Middle frontal gyrus (tissue), 1 donor: ENCODE data around the gene FHIT.
"Not testable (repeated sequence)": the region's sequence is repeated elsewhere in the genome, so short reads cannot be mapped to it uniquely, and the experiment has no call there.

Source experiments
- DNase-seq: peaks from one replicate; pipeline ENCODE4 v3.0.0-alpha.2; 2015; ENCODE audit warnings: low spot score; ENCODE audit errors: extremely low spot score

The FHIT gene

GRCh38 chr3:60728006-60728405, 523.2 kb downstream of the FHIT start:
- no peak for DNase-seq

- no peak for DNase-seq
Measured at GRCh38 chr3:60720736-60721135, 530.5 kb downstream of the FHIT start.

- no peak for DNase-seq
Measured at GRCh38 chr3:60716573-60716972, 534.7 kb downstream of the FHIT start.

GRCh38 chr3:60708191-60708975, 542.9 kb downstream of the FHIT start:
- no peak for DNase-seq

DNA sequence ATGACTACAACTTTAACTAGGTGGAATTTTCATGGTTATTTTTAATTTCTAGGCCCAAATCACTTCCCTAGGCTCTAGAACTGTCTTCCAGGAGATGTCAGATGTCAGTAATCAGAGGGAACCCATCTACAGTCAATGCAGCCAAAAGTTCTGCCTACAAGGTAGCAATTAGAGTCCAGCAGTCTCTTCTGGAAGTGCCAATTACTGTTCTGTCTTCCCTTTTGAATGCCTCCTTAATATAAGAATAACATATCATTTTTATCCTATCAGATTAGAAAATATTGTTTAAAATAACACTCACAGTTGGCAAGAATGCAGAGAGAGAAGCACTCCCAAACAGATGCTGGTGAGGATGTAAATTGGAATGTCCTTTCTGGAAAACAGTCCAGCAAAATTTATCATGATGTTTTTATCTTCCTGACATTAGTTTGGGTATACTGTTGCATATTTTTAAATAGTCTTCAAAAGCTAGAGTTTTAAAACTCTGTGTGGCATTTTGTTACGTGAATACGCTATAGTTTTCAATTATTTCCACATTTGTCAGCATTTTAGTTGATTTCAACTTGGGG, 543.7 kb downstream of the FHIT start:
- DNase-seq: no peak

- DNase-seq: no peak
Measured at GRCh38 chr3:60703956-60704736, 547.1 kb downstream of the FHIT start.

- no peak for DNase-seq
Measured at GRCh38 chr3:60703008-60703407, 548.2 kb downstream of the FHIT start.

DNA sequence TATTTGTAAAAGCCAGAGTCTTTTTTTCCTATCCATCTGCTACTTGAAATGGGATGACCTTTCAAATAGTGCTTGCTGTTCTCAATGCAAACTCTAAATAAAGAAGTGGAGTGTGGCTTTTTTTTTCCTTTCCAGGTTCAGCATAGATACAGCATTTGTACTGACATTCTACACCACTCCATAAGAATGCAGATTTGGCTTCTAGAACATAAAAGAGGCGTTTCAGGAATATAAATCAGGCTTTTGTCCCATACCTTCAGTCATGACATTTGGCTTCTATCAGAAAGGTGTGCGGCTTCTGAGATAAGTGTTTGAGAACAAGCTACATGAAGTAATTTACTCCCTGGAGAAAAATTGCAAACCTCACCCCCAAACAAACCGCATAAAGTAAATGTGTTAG, 553.1 kb downstream of the FHIT start:
- no peak for DNase-seq

- no peak for DNase-seq
Measured at GRCh38 chr3:60697132-60697531, 554.1 kb downstream of the FHIT start.

DNA sequence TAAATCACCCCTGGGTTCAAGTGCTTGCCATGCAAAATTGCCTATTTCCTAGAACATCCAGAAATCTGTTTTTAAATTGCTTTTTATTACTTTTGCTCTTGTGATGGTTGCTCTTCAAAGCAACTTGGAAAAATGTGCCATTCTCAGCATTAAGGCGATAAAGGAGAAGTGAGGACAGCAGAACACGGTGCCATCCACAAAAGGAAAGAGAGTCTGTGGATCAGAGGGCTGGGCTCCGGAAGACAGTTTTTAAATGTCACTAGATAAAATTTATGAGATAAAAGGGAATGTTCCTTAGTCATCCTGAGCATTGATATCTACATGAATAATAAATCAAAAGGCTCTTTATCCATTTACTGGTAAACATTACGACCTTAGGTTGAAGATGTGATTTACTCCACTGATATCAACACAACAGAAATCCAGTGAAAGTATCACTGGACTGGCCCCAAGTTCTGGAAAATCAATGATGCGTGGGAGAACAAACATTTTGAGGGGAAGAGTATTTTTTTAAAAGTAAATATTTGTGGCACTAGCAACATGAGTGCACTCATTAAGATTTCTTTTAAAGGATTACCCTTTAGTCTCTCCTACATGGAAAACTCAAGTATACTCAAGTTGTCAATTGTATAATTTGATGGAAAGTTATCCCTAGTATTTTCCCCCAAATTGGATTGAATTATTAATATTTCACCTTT, 554.7 kb downstream of the FHIT start:
- DNase-seq: no peak

- DNase-seq: no peak
Measured at GRCh38 chr3:60675424-60675823, 575.8 kb downstream of the FHIT start.

- no peak for DNase-seq
Measured at GRCh38 chr3:60674870-60675269, 576.4 kb downstream of the FHIT start.

- DNase-seq: no peak
Measured at GRCh38 chr3:60673123-60673522, 578.1 kb downstream of the FHIT start.

GRCh38 chr3:60672337-60672736, 578.9 kb downstream of the FHIT start:
- DNase-seq: not testable (repeated sequence)

DNA sequence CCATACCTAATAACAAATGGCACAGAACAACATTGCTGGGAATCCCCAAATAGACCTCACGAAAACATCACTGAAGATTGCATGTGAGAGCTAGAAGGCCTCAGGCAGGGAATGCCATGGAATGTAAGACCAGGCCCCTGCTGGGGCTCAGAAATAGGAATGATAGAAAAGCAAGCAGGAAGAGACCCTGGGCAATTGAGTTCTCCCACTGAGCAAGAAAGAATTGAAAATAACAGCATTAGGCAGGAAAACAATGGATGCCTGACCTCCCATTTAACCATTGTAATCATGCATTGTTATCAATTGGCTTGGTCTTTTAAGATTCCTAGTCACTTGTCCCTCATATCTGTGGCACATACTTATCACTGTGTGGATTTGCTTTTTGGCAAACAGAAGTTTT, 581.6 kb downstream of the FHIT start:
- no peak for DNase-seq

DNA sequence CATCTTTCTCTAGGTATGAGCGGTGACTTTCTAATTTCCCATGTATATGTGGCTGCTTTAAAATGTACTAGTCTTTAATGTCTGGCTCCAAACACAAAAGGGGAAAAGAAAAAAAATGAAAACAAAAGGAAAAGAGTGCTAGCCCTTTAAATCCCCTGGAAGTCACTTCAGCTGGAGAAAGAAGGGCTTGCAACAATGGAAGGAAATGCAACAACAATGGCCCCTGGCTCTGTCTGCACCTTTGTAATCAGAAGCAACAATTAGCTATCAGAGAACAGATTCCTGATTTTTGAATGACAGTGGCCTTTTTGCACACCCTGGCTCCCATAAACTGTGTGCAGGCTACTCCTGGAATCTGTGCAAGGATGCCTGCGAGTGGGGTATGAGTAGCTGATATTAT, 591.2 kb downstream of the FHIT start:
- no peak for DNase-seq

DNA sequence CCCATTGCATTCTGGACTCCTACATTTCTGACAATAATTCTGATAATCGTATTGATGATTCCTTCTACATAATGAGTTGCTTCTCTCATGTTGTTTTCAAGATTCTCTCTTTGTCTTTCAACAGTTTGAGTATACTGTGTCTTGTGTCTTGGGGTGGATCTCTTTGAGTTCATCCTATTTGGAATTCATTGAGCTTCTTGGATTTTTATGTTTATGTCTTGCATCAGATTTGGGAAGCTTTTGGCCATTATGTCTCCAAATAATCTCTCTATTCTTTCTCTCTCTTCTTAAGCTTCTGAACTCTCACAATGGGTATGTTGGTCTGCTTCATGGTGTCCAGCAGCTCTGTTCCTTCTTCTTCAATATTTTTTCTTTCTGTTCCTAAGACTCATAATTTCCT, 592.2 kb downstream of the FHIT start:
- DNase-seq: no peak

DNA sequence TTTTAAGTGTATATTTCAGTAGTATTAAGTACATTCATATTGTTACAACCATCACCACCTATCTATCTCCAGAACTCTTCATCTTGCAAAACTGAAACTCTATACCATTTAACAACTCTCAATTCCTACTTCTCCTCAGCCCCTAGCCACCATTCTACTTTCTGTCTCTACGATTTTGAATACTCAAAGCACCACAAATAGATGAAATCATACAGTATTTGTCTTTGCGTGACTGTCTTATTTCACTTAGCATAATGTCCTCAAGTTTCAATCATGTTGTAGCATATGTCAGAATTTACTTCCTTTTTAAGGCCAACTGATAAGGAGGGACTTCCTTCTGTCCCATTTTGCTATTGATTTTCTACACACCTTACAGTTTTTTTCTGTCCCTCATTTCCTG, 593.3 kb downstream of the FHIT start:
- DNase-seq: no peak

- DNase-seq: no peak
Measured at GRCh38 chr3:60652829-60653228, 598.4 kb downstream of the FHIT start.

DNA sequence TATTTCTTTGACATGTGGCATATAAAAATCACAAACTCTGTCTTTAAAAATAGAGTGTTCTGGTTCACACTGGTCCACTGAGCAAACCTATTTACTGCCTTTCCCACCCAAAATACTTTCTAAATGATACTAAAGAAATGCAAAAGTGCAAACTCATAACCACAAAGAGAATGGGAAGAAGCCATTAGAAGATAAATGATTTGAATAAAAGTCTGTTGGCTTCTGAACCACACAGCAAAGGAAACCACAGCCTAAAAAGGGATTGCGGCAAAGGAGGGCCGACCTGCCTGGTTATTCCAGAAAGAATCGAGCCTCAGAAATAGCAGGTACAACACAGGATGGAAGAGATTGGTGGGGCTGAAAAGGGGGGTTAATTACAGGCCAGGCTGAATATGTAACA, 599.5 kb downstream of the FHIT start:
- DNase-seq: no peak

GRCh38 chr3:60650171-60650570, 601.1 kb downstream of the FHIT start:
- DNase-seq: no peak

DNA sequence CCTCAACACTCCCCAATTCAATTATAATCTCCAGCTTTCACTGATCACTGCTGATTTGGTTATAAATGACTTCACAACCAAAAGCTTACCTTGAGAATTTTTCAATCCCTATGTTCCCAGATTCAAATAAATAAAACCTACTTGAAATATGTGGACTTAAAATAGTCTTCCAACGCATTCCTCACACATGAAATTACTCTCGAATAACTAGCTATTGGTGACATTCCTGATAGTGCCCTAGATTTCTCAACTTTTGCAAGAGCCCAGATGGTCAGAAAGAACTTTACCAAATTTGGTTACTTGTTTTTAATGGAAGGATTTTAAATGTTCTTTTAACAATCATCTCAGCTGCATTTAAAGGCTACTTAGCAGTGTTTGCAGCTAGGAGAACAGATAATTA, 605.5 kb downstream of the FHIT start:
- no peak for DNase-seq
